Measurements from ENCODE around the gene KCNK1.

The KCNK1 gene

DNA sequence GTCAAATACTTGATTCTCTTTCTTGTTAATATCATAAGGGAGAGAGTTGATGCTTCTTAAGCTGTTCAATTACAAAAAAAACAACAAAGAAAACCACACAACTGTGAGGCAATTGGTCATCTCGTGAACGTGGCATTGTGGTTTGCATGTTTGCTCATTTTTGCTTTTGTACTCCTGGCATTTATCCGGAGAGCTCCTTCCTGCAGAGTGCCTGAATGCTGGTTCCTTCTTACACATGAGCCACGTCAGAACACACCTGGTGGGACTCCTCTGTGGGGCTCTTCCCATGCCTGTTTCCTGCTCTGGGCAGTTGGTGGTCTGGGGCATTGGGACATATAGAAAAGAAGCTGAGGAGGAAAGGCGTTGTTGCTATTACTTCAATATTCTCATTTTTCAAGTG, 25.7 kb downstream of the KCNK1 start:
- no peak overlapping the region for H3K14ac ChIP-seq (ENCODE audit: low read length)
- no peak overlapping the region for H4K8ac ChIP-seq (ENCODE audit: low read depth, low read length)
- no peak overlapping the region for H3K23ac ChIP-seq (ENCODE audit: low read length)
- H2BK5ac ChIP-seq (ENCODE audit: low read depth, low read length, poor library complexity), result no peak overlapping the region
- H3K9ac ChIP-seq (ENCODE audit: low read length), result no peak overlapping the region
- peaks cover 3 to 5% of the 10 kb centered on the region in 2 experiments for H3K4me1 ChIP-seq (ENCODE audit: control insufficient read depth in 1 of 2, insufficient read depth in 2 of 2, low read length in 2 of 2)
- no peak overlapping the region for H2BK12ac ChIP-seq (ENCODE audit: low read length)
- no peak overlapping the region for H4K91ac ChIP-seq (ENCODE audit: low read depth, low read length)
- H3K4ac ChIP-seq (ENCODE audit: low read depth, low read length), result no peak overlapping the region
- no peak overlapping the region for H2AK5ac ChIP-seq (ENCODE audit: low read length)
- peaks cover 3 to 8% of the 10 kb centered on the region in 2 experiments for H3K36me3 ChIP-seq (ENCODE audit: control insufficient read depth in 1 of 2, insufficient read depth in 2 of 2, low read length in 2 of 2)
- no peaks in the 10 kb centered on the region for H3K9me3 ChIP-seq (ENCODE audit: insufficient read depth, low read depth, low read length)
- DNase-seq, result no peak
- H2BK120ac ChIP-seq (ENCODE audit: insufficient read depth, low read length, poor library complexity), result no peak overlapping the region
- no peak overlapping the region for H3K27ac ChIP-seq (ENCODE audit: low read depth, low read length)
- H3K27me3 ChIP-seq (ENCODE audit: insufficient read depth, low read length), result no peaks in the 10 kb centered on the region
- H3K4me2 ChIP-seq (ENCODE audit: low read length), result no peak overlapping the region
- no peak overlapping the region for H3K4me3 ChIP-seq (ENCODE audit: low read depth, low read length)
- H2AFZ ChIP-seq (ENCODE audit: insufficient read depth, low read length, poor library complexity), result no peak overlapping the region
- H4K12ac ChIP-seq (ENCODE audit: low read depth, low read length), result no peak overlapping the region
- no peak overlapping the region for H3K18ac ChIP-seq (ENCODE audit: low read length)
- no CpG with 5 or more reads among the region's 5 CpGs for WGBS (ENCODE audit: extremely low coverage, insufficient coverage, insufficient read length)
- no peaks in the 10 kb centered on the region for H3K79me1 ChIP-seq (ENCODE audit: low read length)
- no peaks in the 10 kb centered on the region for H3K79me2 ChIP-seq (ENCODE audit: control insufficient read depth, insufficient read depth, low read length, poor library complexity)

- no peak overlapping the region for H2BK120ac ChIP-seq (ENCODE audit: insufficient read depth, low read length, poor library complexity)
- no peak overlapping the region for H4K91ac ChIP-seq (ENCODE audit: low read depth, low read length)
- H2BK12ac ChIP-seq (ENCODE audit: low read length), result no peak overlapping the region
- H4K12ac ChIP-seq (ENCODE audit: low read depth, low read length), result no peak overlapping the region
- no peaks in the 10 kb centered on the region for H3K9me3 ChIP-seq (ENCODE audit: insufficient read depth, low read depth, low read length)
- peaks cover 3 to 5% of the 10 kb centered on the region in 2 experiments for H3K4me1 ChIP-seq (ENCODE audit: control insufficient read depth in 1 of 2, insufficient read depth in 2 of 2, low read length in 2 of 2)
- peaks cover 3 to 8% of the 10 kb centered on the region in 2 experiments for H3K36me3 ChIP-seq (ENCODE audit: control insufficient read depth in 1 of 2, insufficient read depth in 2 of 2, low read length in 2 of 2)
- no peak overlapping the region for H3K4me2 ChIP-seq (ENCODE audit: low read length)
- H3K27ac ChIP-seq (ENCODE audit: low read depth, low read length), result no peak overlapping the region
- DNase-seq, result no peak
- no peak overlapping the region for H2BK5ac ChIP-seq (ENCODE audit: low read depth, low read length, poor library complexity)
- no CpG with 5 or more reads among the region's 3 CpGs for WGBS (ENCODE audit: extremely low coverage, insufficient coverage, insufficient read length)
- no peaks in the 10 kb centered on the region for H3K79me2 ChIP-seq (ENCODE audit: control insufficient read depth, insufficient read depth, low read length, poor library complexity)
- no peak overlapping the region for H3K4me3 ChIP-seq (ENCODE audit: low read depth, low read length)
- no peak overlapping the region for H3K23ac ChIP-seq (ENCODE audit: low read length)
- no peak overlapping the region for H3K4ac ChIP-seq (ENCODE audit: low read depth, low read length)
- H3K14ac ChIP-seq (ENCODE audit: low read length), result no peak overlapping the region
- no peak overlapping the region for H2AK5ac ChIP-seq (ENCODE audit: low read length)
- no peaks in the 10 kb centered on the region for H3K27me3 ChIP-seq (ENCODE audit: insufficient read depth, low read length)
- no peak overlapping the region for H3K18ac ChIP-seq (ENCODE audit: low read length)
- no peak overlapping the region for H2AFZ ChIP-seq (ENCODE audit: insufficient read depth, low read length, poor library complexity)
- no peak overlapping the region for H3K9ac ChIP-seq (ENCODE audit: low read length)
- no peak overlapping the region for H4K8ac ChIP-seq (ENCODE audit: low read depth, low read length)
- no peaks in the 10 kb centered on the region for H3K79me1 ChIP-seq (ENCODE audit: low read length)
Measured at GRCh38 chr1:233640179-233640578, 26.3 kb downstream of the KCNK1 start.

- H4K8ac ChIP-seq (ENCODE audit: low read depth, low read length), result no peak overlapping the region
- no CpG with 5 or more reads among the region's 6 CpGs for WGBS (ENCODE audit: extremely low coverage, insufficient coverage, insufficient read length)
- peaks cover 3 to 8% of the 10 kb centered on the region in 2 experiments for H3K36me3 ChIP-seq (ENCODE audit: control insufficient read depth in 1 of 2, insufficient read depth in 2 of 2, low read length in 2 of 2)
- H2BK120ac ChIP-seq (ENCODE audit: insufficient read depth, low read length, poor library complexity), result no peak overlapping the region
- no peak overlapping the region for H2BK12ac ChIP-seq (ENCODE audit: low read length)
- H3K79me1 ChIP-seq (ENCODE audit: low read length), result no peaks in the 10 kb centered on the region
- no peak overlapping the region for H3K4me2 ChIP-seq (ENCODE audit: low read length)
- H4K91ac ChIP-seq (ENCODE audit: low read depth, low read length), result no peak overlapping the region
- no peak overlapping the region for H2BK5ac ChIP-seq (ENCODE audit: low read depth, low read length, poor library complexity)
- no peak overlapping the region for H2AFZ ChIP-seq (ENCODE audit: insufficient read depth, low read length, poor library complexity)
- no peak overlapping the region for H3K4me3 ChIP-seq (ENCODE audit: low read depth, low read length)
- no peaks in the 10 kb centered on the region for H3K27me3 ChIP-seq (ENCODE audit: insufficient read depth, low read length)
- no peak overlapping the region for H4K12ac ChIP-seq (ENCODE audit: low read depth, low read length)
- no peak overlapping the region for H3K23ac ChIP-seq (ENCODE audit: low read length)
- H3K9me3 ChIP-seq (ENCODE audit: insufficient read depth, low read depth, low read length), result no peaks in the 10 kb centered on the region
- no peak overlapping the region for H3K27ac ChIP-seq (ENCODE audit: low read depth, low read length)
- no peaks in the 10 kb centered on the region for H3K79me2 ChIP-seq (ENCODE audit: control insufficient read depth, insufficient read depth, low read length, poor library complexity)
- no peak for DNase-seq
- no peak overlapping the region for H3K4ac ChIP-seq (ENCODE audit: low read depth, low read length)
- H3K14ac ChIP-seq (ENCODE audit: low read length), result no peak overlapping the region
- H2AK5ac ChIP-seq (ENCODE audit: low read length), result no peak overlapping the region
- H3K18ac ChIP-seq (ENCODE audit: low read length), result no peak overlapping the region
- H3K9ac ChIP-seq (ENCODE audit: low read length), result no peak overlapping the region
- peaks cover 1 to 3% of the 10 kb centered on the region in 2 experiments for H3K4me1 ChIP-seq (ENCODE audit: control insufficient read depth in 1 of 2, insufficient read depth in 2 of 2, low read length in 2 of 2)
Measured at GRCh38 chr1:233641029-233641428, 27.1 kb downstream of the KCNK1 start.

DNA sequence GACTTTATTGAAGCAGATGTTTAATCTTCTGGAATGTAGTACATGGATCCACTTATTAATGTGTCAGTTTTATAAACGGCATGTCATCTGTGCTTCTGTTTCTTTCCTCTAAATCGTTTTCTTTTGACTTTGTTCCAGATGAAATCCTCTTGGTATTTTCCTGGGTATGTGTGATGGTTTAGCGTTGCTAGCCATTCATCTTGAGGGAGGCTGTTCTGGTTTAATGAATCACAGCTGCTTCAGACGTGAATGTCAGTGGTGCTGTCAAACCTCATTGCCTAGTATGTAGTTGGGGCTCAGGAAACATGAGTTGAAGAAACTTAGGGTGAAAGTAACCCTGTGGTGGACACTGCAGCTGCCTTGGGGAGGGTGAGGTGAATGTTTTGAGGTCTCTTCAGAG, 33.2 kb downstream of the KCNK1 start:
- H3K4me1 ChIP-seq (ENCODE audit: control insufficient read depth in 1 of 2, insufficient read depth in 2 of 2, low read length in 2 of 2), result peaks cover 0 to 5% of the 10 kb centered on the region in 2 experiments
- H2BK5ac ChIP-seq (ENCODE audit: low read depth, low read length, poor library complexity), result no peak overlapping the region
- no peak overlapping the region for H4K12ac ChIP-seq (ENCODE audit: low read depth, low read length)
- H3K79me2 ChIP-seq (ENCODE audit: control insufficient read depth, insufficient read depth, low read length, poor library complexity), result no peaks in the 10 kb centered on the region
- no peak overlapping the region for H2AFZ ChIP-seq (ENCODE audit: insufficient read depth, low read length, poor library complexity)
- no peak overlapping the region for H3K4ac ChIP-seq (ENCODE audit: low read depth, low read length)
- no CpG with 5 or more reads among the region's 4 CpGs for WGBS (ENCODE audit: extremely low coverage, insufficient coverage, insufficient read length)
- H3K36me3 ChIP-seq (ENCODE audit: control insufficient read depth in 1 of 2, insufficient read depth in 2 of 2, low read length in 2 of 2), result peaks cover 0 to 6% of the 10 kb centered on the region in 2 experiments
- no peak overlapping the region for H2BK12ac ChIP-seq (ENCODE audit: low read length)
- H3K27ac ChIP-seq (ENCODE audit: low read depth, low read length), result no peak overlapping the region
- H3K4me2 ChIP-seq (ENCODE audit: low read length), result no peak overlapping the region
- H3K14ac ChIP-seq (ENCODE audit: low read length), result no peak overlapping the region
- H3K18ac ChIP-seq (ENCODE audit: low read length), result no peak overlapping the region
- H3K23ac ChIP-seq (ENCODE audit: low read length), result no peak overlapping the region
- H3K9ac ChIP-seq (ENCODE audit: low read length), result no peak overlapping the region
- no peaks in the 10 kb centered on the region for H3K79me1 ChIP-seq (ENCODE audit: low read length)
- no peak overlapping the region for H2AK5ac ChIP-seq (ENCODE audit: low read length)
- H4K91ac ChIP-seq (ENCODE audit: low read depth, low read length), result no peak overlapping the region
- DNase-seq, result no peak
- H3K27me3 ChIP-seq (ENCODE audit: insufficient read depth, low read length), result no peaks in the 10 kb centered on the region
- no peak overlapping the region for H3K4me3 ChIP-seq (ENCODE audit: low read depth, low read length)
- no peaks in the 10 kb centered on the region for H3K9me3 ChIP-seq (ENCODE audit: insufficient read depth, low read depth, low read length)
- no peak overlapping the region for H2BK120ac ChIP-seq (ENCODE audit: insufficient read depth, low read length, poor library complexity)
- H4K8ac ChIP-seq (ENCODE audit: low read depth, low read length), result no peak overlapping the region
